Sigmoid colon (tissue), 4 donors: ENCODE results near the gene DHX58.

Source experiments
- CTCF ChIP-seq, 4 experiments: fragments of 450-650 bp in 3 of 4; fragments of 200-600 bp in 1 of 4; IDR thresholded peaks; one replicate each; pipeline ENCODE4 v1.5.1; 2016 to 2019; ENCODE audit warnings: antibody characterized with exemption in 4 of 4, mild to moderate bottlenecking in 3 of 4, moderate library complexity in 2 of 4
- EP300 ChIP-seq, 4 donors: sonication (generic); formaldehyde crosslinking; IDR thresholded peaks; one replicate each; pipeline ENCODE4 v1.6.1; 2017; ENCODE audit warnings: antibody characterized with exemption in 4 of 4
- POLR2AphosphoS5 ChIP-seq, 4 donors: sonication (generic); formaldehyde crosslinking; IDR thresholded peaks; one replicate each; pipeline ENCODE4 v1.6.1; 2017; ENCODE audit warnings: antibody characterized with exemption in 4 of 4

DNA sequence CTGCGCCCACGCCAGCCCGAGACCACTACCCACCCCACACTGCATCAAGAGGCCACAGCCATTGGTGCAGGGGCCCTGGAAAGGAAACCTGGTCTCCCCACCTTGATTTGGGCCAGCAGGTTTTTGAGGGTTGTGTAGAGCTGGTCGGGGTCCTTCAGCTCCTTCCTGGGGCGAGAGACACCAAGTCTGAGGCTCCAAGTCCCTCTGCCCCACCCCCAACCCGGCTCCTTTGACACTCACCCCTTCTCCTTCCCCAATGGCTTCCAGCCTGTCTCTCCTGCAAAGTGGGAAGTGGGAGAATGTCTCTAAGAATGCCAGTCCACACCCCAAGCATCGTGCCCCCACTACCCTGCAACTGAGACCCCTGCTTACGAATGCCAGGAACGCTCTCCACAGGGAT lies 1.6 kb upstream of the DHX58 start:
- TF ChIP-seq POLR2AphosphoS5 (IDR thresholded peaks at IDR 0.05): no peak
- no peak for TF ChIP-seq CTCF (IDR thresholded peaks at IDR 0.05)
- no peak for TF ChIP-seq EP300 (IDR thresholded peaks at IDR 0.05)
